Fibroblast of skin of left biceps (primary cell): ENCODE results near the gene MGAT4A.
"Not testable (repeated sequence)": the region's sequence is repeated elsewhere in the genome, so short reads cannot be mapped to it uniquely, and the experiment has no call there.

Source experiments
- DNase-seq, 2 experiments: peaks; one replicate each; pipeline ENCODE4 v3.0.0-alpha.2; 2013; ENCODE audit warnings: low read depth in 2 of 2

Gene MGAT4A

GRCh38 chr2:98730053-98730706 lies 752 bp downstream of the MGAT4A start:
- no peak for DNase-seq

- DNase-seq = no peak
Measured at GRCh38 chr2:98729652-98730051, 1.3 kb downstream of the MGAT4A start.

GRCh38 chr2:98728088-98728718 lies 2.7 kb downstream of the MGAT4A start:
- DNase-seq = not testable (repeated sequence)

GRCh38 chr2:98727369-98728087 lies 3.4 kb downstream of the MGAT4A start:
- DNase-seq = no peak

- no peak for DNase-seq
Measured at GRCh38 chr2:98726735-98727368, 4.1 kb downstream of the MGAT4A start.

GRCh38 chr2:98726205-98726604 lies 4.7 kb downstream of the MGAT4A start:
- DNase-seq = no peak

- no peak for DNase-seq
Measured at GRCh38 chr2:98720286-98720685, 10.6 kb downstream of the MGAT4A start.

- no peak for DNase-seq
Measured at GRCh38 chr2:98717621-98718020, 13.3 kb downstream of the MGAT4A start.

- no peak for DNase-seq
Measured at GRCh38 chr2:98716786-98717185, 14.1 kb downstream of the MGAT4A start.

GRCh38 chr2:98715812-98716451 lies 15.0 kb downstream of the MGAT4A start:
- no peak for DNase-seq

- DNase-seq = no peak
Measured at GRCh38 chr2:98713332-98714015, 17.5 kb downstream of the MGAT4A start.

GRCh38 chr2:98712145-98712544 lies 18.8 kb downstream of the MGAT4A start:
- DNase-seq = no peak

GRCh38 chr2:98711506-98711905 lies 19.4 kb downstream of the MGAT4A start:
- DNase-seq = no peak

- no peak for DNase-seq
Measured at GRCh38 chr2:98710734-98711133, 20.2 kb downstream of the MGAT4A start.

- no peak for DNase-seq
Measured at GRCh38 chr2:98709535-98709934, 21.4 kb downstream of the MGAT4A start.

- no peak for DNase-seq
Measured at GRCh38 chr2:98708396-98709186, 22.3 kb downstream of the MGAT4A start.

GRCh38 chr2:98706591-98706990 lies 24.3 kb downstream of the MGAT4A start:
- no peak for DNase-seq

GRCh38 chr2:98705333-98705617 lies 25.7 kb downstream of the MGAT4A start:
- no peak for DNase-seq

GRCh38 chr2:98704499-98705332 lies 26.2 kb downstream of the MGAT4A start:
- DNase-seq = no peak

- DNase-seq = no peak
Measured at GRCh38 chr2:98703738-98704137, 27.2 kb downstream of the MGAT4A start.
